H9 (cell line): ENCODE results near the gene C14orf132. TPM values are rescaled to one million over a fixed set of nuclear protein-coding genes. Genes with fewer than 3 reads are reported as not detected.

ENCODE experiments used
- DNase-seq: peaks from one replicate; pipeline ENCODE4 v3.0.0-alpha.2; 2017
- H2AFZ ChIP-seq: one replicate; pipeline ENCODE4 v1.6.1; 2013; ENCODE audit warnings: mild to moderate bottlenecking, low read length, control low read depth, moderate library complexity
- H2AK5ac ChIP-seq: 2 replicates; pipeline ENCODE4 v1.6.1; 2013; ENCODE audit warnings: low read length, control low read depth, mixed read lengths; ENCODE audit not compliant: insufficient read length
- H2BK120ac ChIP-seq: one replicate; pipeline ENCODE4 v1.6.1; 2013; ENCODE audit warnings: low read depth, mild to moderate bottlenecking, low read length, control low read depth, inconsistent platforms; ENCODE audit not compliant: poor library complexity, severe bottlenecking
- H2BK12ac ChIP-seq: 2 replicates; pipeline ENCODE4 v1.6.1; 2013; ENCODE audit warnings: low read length, control low read depth, mixed read lengths, low read depth; ENCODE audit not compliant: insufficient read length
- H2BK15ac ChIP-seq: 2 replicates; pipeline ENCODE4 v1.6.1; 2013; ENCODE audit warnings: low read depth, low read length, control low read depth
- H2BK20ac ChIP-seq: one replicate; pipeline ENCODE4 v1.6.1; 2013; ENCODE audit warnings: low read depth, mild to moderate bottlenecking, low read length, control low read depth, inconsistent platforms; ENCODE audit not compliant: poor library complexity, severe bottlenecking
- H2BK5ac ChIP-seq: 2 replicates; pipeline ENCODE4 v1.6.1; 2013; ENCODE audit warnings: low read length, control low read depth, mixed read lengths; ENCODE audit not compliant: insufficient read length
- H3K14ac ChIP-seq: 2 replicates; pipeline ENCODE4 v1.6.1; 2013; ENCODE audit warnings: low read length, control low read depth; ENCODE audit not compliant: insufficient read depth
- H3K18ac ChIP-seq: 2 replicates; pipeline ENCODE4 v1.6.1; 2013; ENCODE audit warnings: low read depth, mild to moderate bottlenecking, mixed read lengths, low read length, control low read depth; ENCODE audit not compliant: insufficient read length
- H3K23ac ChIP-seq: 2 replicates; pipeline ENCODE4 v1.6.1; 2013; ENCODE audit warnings: low read length, control low read depth, mixed read lengths, low read depth; ENCODE audit not compliant: insufficient read length
- H3K23me2 ChIP-seq: 2 replicates; pipeline ENCODE4 v1.6.1; 2013; ENCODE audit warnings: low read depth, mild to moderate bottlenecking, mixed read lengths, low read length, control low read depth; ENCODE audit not compliant: insufficient read length, poor library complexity, severe bottlenecking
- H3K27ac ChIP-seq: 2 replicates; pipeline ENCODE4 v1.5.1; 2013; ENCODE audit warnings: low read length, control low read depth, mixed read lengths, low read depth; ENCODE audit not compliant: insufficient read length
- H3K27me3 ChIP-seq: 2 replicates; pipeline ENCODE4 v1.6.1; 2013; ENCODE audit warnings: low read length, control low read depth, inconsistent platforms; ENCODE audit not compliant: insufficient read depth
- H3K4ac ChIP-seq: 2 replicates; pipeline ENCODE4 v1.6.1; 2013; ENCODE audit warnings: low read depth, mild to moderate bottlenecking, control low read depth, inconsistent platforms, low read length, moderate library complexity
- H3K4me1 ChIP-seq: 2 replicates; pipeline ENCODE4 v1.6.1; 2013; ENCODE audit warnings: low read length, control low read depth, inconsistent platforms; ENCODE audit not compliant: insufficient read depth
- H3K4me2 ChIP-seq: 2 replicates; pipeline ENCODE4 v1.6.1; 2013; ENCODE audit warnings: low read length, control low read depth, mixed read lengths; ENCODE audit not compliant: insufficient read length, insufficient read depth
- H3K56ac ChIP-seq: 2 replicates; pipeline ENCODE4 v1.6.1; 2013; ENCODE audit warnings: low read depth, mild to moderate bottlenecking, mixed read lengths, low read length, control low read depth; ENCODE audit not compliant: insufficient read length
- H3K79me1 ChIP-seq: 2 replicates; pipeline ENCODE4 v1.6.1; 2013; ENCODE audit warnings: low read depth, mild to moderate bottlenecking, moderate library complexity, low read length, control low read depth, inconsistent platforms; ENCODE audit not compliant: insufficient read depth, poor library complexity, severe bottlenecking
- H3K79me2 ChIP-seq: 2 replicates; pipeline ENCODE4 v1.6.1; 2013; ENCODE audit warnings: low read length, control low read depth, inconsistent platforms; ENCODE audit not compliant: insufficient read depth
- H3K9ac ChIP-seq: 2 replicates; pipeline ENCODE4 v1.6.1; 2013; ENCODE audit warnings: low read length, control low read depth, mixed read lengths; ENCODE audit not compliant: insufficient read length; ENCODE audit errors: extremely low read depth
- H3K9me3 ChIP-seq: one replicate; pipeline ENCODE4 v1.6.1; 2013; ENCODE audit warnings: low read depth, low read length, inconsistent platforms; ENCODE audit not compliant: control insufficient read depth
- H3T11ph ChIP-seq: one replicate; pipeline ENCODE4 v1.6.1; 2013; ENCODE audit warnings: mild to moderate bottlenecking, low read length, control low read depth, inconsistent platforms
- H4K20me1 ChIP-seq: one replicate; pipeline ENCODE4 v1.6.1; 2013; ENCODE audit not compliant: control insufficient read depth, insufficient read length, insufficient read depth
- H4K5ac ChIP-seq: 2 replicates; pipeline ENCODE4 v1.6.1; 2013; ENCODE audit warnings: low read depth, mild to moderate bottlenecking, mixed read lengths, low read length, control low read depth; ENCODE audit not compliant: insufficient read length
- H4K8ac ChIP-seq: replicated peaks from 2 replicates; pipeline ENCODE4 v1.6.1; 2013; ENCODE audit warnings: low read length, control low read depth, mixed read lengths, low read depth; ENCODE audit not compliant: insufficient read length
- H4K91ac ChIP-seq: 2 replicates; pipeline ENCODE4 v1.6.1; 2013; ENCODE audit warnings: low read depth, mild to moderate bottlenecking, moderate library complexity, mixed read lengths, low read length, control low read depth; ENCODE audit not compliant: insufficient read length
- H3K27ac Mint-ChIP-seq, 3 experiments: 2 replicates in 2 of 3; 3 replicates in 1 of 3; pipeline ENCODE4 v1.8.0; 2020 to 2021; ENCODE audit warnings: mixed read lengths in 3 of 3, mild to moderate bottlenecking in 1 of 3, moderate library complexity in 1 of 3
- H3K27me3 Mint-ChIP-seq: 2 replicates; pipeline ENCODE4 v1.8.0; 2021; ENCODE audit warnings: low read depth, mild to moderate bottlenecking, moderate library complexity, mixed read lengths
- H3K36me3 Mint-ChIP-seq, 3 experiments: 2 replicates in 2 of 3; 3 replicates in 1 of 3; pipeline ENCODE4 v1.8.0; 2020 to 2021; ENCODE audit warnings: low read depth in 3 of 3, mixed read lengths in 3 of 3; ENCODE audit not compliant: insufficient read depth in 1 of 3
- H3K4me1 Mint-ChIP-seq, 2 experiments: 2 replicates each; pipeline ENCODE4 v1.8.0; 2020; ENCODE audit warnings: mixed read lengths in 2 of 2
- H3K4me3 Mint-ChIP-seq, 2 experiments: 2 replicates in 1 of 2; 3 replicates in 1 of 2; pipeline ENCODE4 v1.8.0; 2020 to 2021; ENCODE audit warnings: mild to moderate bottlenecking in 2 of 2, mixed read lengths in 2 of 2, moderate library complexity in 1 of 2
- H3K9me3 Mint-ChIP-seq, 2 experiments: 2 replicates in 1 of 2; 3 replicates in 1 of 2; pipeline ENCODE4 v1.8.0; 2020; ENCODE audit warnings: mild to moderate bottlenecking in 2 of 2, mixed read lengths in 2 of 2, moderate library complexity in 1 of 2
- CTCF ChIP-seq: fragments of 200-600 bp; sonication (generic); conservative IDR thresholded peaks from 3 replicates; pipeline ENCODE4 v1.8.0; 2021; ENCODE audit warnings: antibody characterized with exemption, mild to moderate bottlenecking
- WGBS: extraction: QIAGEN DNeasy Blood & Tissue Kit; methylation state at CpG from one replicate; pipeline ENCODE4 v1.1.7; 2013; ENCODE audit warnings: missing lambda C conversion rate, low lambda C conversion rate, mixed read lengths; ENCODE audit not compliant: insufficient read length; ENCODE audit errors: extremely low coverage; 5-methylcytosine and 5-hydroxymethylcytosine counted together
- total RNA-seq: library from RNA; stranded (reverse); gene quantifications from 2 replicates; pipeline ENCODE4 v1.2.1, GENCODE V29; 2021

Gene C14orf132
- total RNA-seq, 1 experiment from 2014 or later: 5.7 TPM

GRCh38 chr14:96096639-96097610 lies 57.8 kb downstream of the C14orf132 start:
- no peak overlapping the region for H4K91ac ChIP-seq
- no CpG with 5 or more reads among the region's 12 CpGs for WGBS
- H3K4ac ChIP-seq: no peak overlapping the region
- H3K56ac ChIP-seq: no peak overlapping the region
- Mint-ChIP-seq H3K27me3 (no peaks in the 10 kb centered on the region), H3K27ac (peak overlapping the region in 1 of 3 experiments; percentile 65; a peak in 1 of 7 replicates), H3K4me1 (peaks cover 21 to 38% of the 10 kb centered on the region in 2 experiments), H3K4me3 (no peak overlapping the region), H3K36me3 (no peaks in the 10 kb centered on the region; a peak in 2 of 7 replicates), H3K9me3 (no peaks in the 10 kb centered on the region)
- H2BK120ac ChIP-seq: no peak overlapping the region
- no peaks in the 10 kb centered on the region for H3K79me1 ChIP-seq
- no peak overlapping the region for H3K23ac ChIP-seq
- H3K79me2 ChIP-seq: no peaks in the 10 kb centered on the region
- no peak overlapping the region for H3K27ac ChIP-seq
- no peaks in the 10 kb centered on the region for H3K27me3 ChIP-seq
- no peaks in the 10 kb centered on the region for H4K20me1 ChIP-seq
- no peak overlapping the region for H3K18ac ChIP-seq
- no peaks in the 10 kb centered on the region for H3K23me2 ChIP-seq
- no peak for DNase-seq
- no peak overlapping the region for H2BK12ac ChIP-seq
- no peak overlapping the region for H3T11ph ChIP-seq
- no peak overlapping the region; the same call in 1 of the 2 replicates for H3K14ac ChIP-seq
- H3K9me3 ChIP-seq: no peaks in the 10 kb centered on the region
- TF ChIP-seq CTCF: no peak
- H4K5ac ChIP-seq: no peak overlapping the region
- no peak overlapping the region for H2BK20ac ChIP-seq
- H2BK15ac ChIP-seq: no peak overlapping the region
- H2AFZ ChIP-seq: no peak overlapping the region
- no peak overlapping the region for H4K8ac ChIP-seq
- no peak overlapping the region for H2BK5ac ChIP-seq
- H3K9ac ChIP-seq: no peak overlapping the region
- no peak overlapping the region for H2AK5ac ChIP-seq
- H3K4me2 ChIP-seq: no peak overlapping the region
- H3K4me1 ChIP-seq: no peaks in the 10 kb centered on the region
